DND-41 (cell line): ENCODE data around the gene DNM3.

ENCODE experiments used
- ATAC-seq: fragments of 200-7000 bp; cut with Tn5 transposase; 3 replicates; pipeline ENCODE4 v1.9.1; 2021; ENCODE audit warnings: low read depth; ENCODE audit not compliant: insufficient read depth
- DNase-seq: peaks from one replicate; pipeline ENCODE4 v3.0.0-alpha.2; 2020
- H2AFZ ChIP-seq: 2 replicates; pipeline ENCODE4 v1.6.0; 2012; ENCODE audit warnings: low read depth, low read length
- H3K27ac ChIP-seq: 2 replicates; pipeline ENCODE4 v1.5.1; 2012; ENCODE audit warnings: low read length, inconsistent platforms
- H3K27me3 ChIP-seq: fragments of 200-600 bp; sonication (generic); 2 replicates; pipeline ENCODE4 v1.6.0; 2012; ENCODE audit warnings: low read length, mild to moderate bottlenecking, inconsistent platforms; ENCODE audit not compliant: insufficient read depth, poor library complexity
- H3K36me3 ChIP-seq: 2 replicates; pipeline ENCODE4 v1.5.1; 2012; ENCODE audit warnings: low read length, inconsistent platforms; ENCODE audit not compliant: insufficient read depth
- H3K4me1 ChIP-seq: 2 replicates; pipeline ENCODE4 v1.5.1; 2012; ENCODE audit warnings: mild to moderate bottlenecking, low read length; ENCODE audit not compliant: insufficient read depth
- H3K4me2 ChIP-seq: 2 replicates; pipeline ENCODE4 v1.6.0; 2012; ENCODE audit warnings: mild to moderate bottlenecking, moderate library complexity, low read length, inconsistent platforms; ENCODE audit not compliant: insufficient read depth
- H3K4me3 ChIP-seq, 2 experiments: fragments of 200-600 bp in 1 of 2; shearing (Covaris generic) in 1 of 2; 2 replicates each; pipeline ENCODE4 v1.5.1; 2012 to 2016; ENCODE audit warnings: inconsistent platforms in 2 of 2, low read length in 2 of 2, mild to moderate bottlenecking in 2 of 2, low read depth in 1 of 2, moderate library complexity in 1 of 2
- H3K79me2 ChIP-seq: 2 replicates; pipeline ENCODE4 v1.6.0; 2012; ENCODE audit warnings: low read length, inconsistent platforms; ENCODE audit not compliant: insufficient read depth
- H3K9ac ChIP-seq: 2 replicates; pipeline ENCODE4 v1.6.0; 2012; ENCODE audit warnings: low read depth, mild to moderate bottlenecking, inconsistent platforms, low read length, moderate library complexity
- H3K9me3 ChIP-seq: 2 replicates; pipeline ENCODE4 v1.5.1; 2012; ENCODE audit warnings: low read length, moderate library complexity, mild to moderate bottlenecking, inconsistent platforms; ENCODE audit not compliant: insufficient read depth, severe bottlenecking
- H4K20me1 ChIP-seq: 2 replicates; pipeline ENCODE4 v1.6.0; 2012; ENCODE audit warnings: low read length; ENCODE audit not compliant: insufficient read depth
- EZH2 ChIP-seq: IDR thresholded peaks from 3 replicates; pipeline ENCODE4 v1.6.1; 2012; ENCODE audit warnings: borderline replicate concordance, low read depth, mild to moderate bottlenecking, moderate library complexity, low read length, inconsistent platforms; ENCODE audit not compliant: severe bottlenecking
- TF ChIP-seq, protein P1 (sequence below): IDR thresholded peaks from 2 replicates; pipeline ENCODE4 v1.5.1; 2012; ENCODE audit warnings: borderline replicate concordance, low read length, moderate library complexity, mild to moderate bottlenecking; ENCODE audit not compliant: poor library complexity, severe bottlenecking; ENCODE audit errors: extremely low read depth

Gene DNM3

DNA sequence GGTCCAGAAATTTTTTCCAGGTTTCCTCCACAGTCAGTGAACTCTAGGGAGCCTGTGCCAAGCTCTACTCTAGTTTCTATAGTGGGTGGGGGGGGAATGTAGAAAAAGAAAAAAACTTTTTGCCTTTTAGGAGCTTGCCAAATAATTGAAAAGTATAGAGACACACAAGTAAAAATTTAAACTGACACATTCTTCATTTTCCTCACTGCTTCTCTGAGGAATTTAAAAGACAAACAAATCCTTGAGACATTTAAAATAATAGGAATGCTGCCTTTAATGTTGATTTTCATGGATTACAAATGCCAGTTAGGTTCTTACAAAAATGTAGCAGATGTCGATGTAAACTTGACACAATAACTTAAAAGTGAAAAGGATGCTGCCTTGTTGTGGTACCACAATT is 241.9 kb downstream of the DNM3 start:
- ATAC-seq (no peak), DNase-seq (no peak)
- no peaks in the 10 kb centered on the region for H3K27me3 ChIP-seq
- no peaks in the 10 kb centered on the region for H4K20me1 ChIP-seq
- no peaks in the 10 kb centered on the region for H3K9me3 ChIP-seq
- no peak overlapping the region for H3K4me2 ChIP-seq
- TF ChIP-seq, protein P1, sequence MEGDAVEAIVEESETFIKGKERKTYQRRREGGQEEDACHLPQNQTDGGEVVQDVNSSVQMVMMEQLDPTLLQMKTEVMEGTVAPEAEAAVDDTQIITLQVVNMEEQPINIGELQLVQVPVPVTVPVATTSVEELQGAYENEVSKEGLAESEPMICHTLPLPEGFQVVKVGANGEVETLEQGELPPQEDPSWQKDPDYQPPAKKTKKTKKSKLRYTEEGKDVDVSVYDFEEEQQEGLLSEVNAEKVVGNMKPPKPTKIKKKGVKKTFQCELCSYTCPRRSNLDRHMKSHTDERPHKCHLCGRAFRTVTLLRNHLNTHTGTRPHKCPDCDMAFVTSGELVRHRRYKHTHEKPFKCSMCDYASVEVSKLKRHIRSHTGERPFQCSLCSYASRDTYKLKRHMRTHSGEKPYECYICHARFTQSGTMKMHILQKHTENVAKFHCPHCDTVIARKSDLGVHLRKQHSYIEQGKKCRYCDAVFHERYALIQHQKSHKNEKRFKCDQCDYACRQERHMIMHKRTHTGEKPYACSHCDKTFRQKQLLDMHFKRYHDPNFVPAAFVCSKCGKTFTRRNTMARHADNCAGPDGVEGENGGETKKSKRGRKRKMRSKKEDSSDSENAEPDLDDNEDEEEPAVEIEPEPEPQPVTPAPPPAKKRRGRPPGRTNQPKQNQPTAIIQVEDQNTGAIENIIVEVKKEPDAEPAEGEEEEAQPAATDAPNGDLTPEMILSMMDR = no peak
- TF ChIP-seq EZH2 = no peak
- H3K4me1 ChIP-seq = no peaks in the 10 kb centered on the region
- H3K79me2 ChIP-seq = no peaks in the 10 kb centered on the region
- H3K27ac ChIP-seq = no peak overlapping the region
- no peaks in the 10 kb centered on the region for H3K36me3 ChIP-seq
- no peak overlapping the region for H2AFZ ChIP-seq
- no peak overlapping the region for H3K9ac ChIP-seq
- no peak overlapping the region for H3K4me3 ChIP-seq

DNA sequence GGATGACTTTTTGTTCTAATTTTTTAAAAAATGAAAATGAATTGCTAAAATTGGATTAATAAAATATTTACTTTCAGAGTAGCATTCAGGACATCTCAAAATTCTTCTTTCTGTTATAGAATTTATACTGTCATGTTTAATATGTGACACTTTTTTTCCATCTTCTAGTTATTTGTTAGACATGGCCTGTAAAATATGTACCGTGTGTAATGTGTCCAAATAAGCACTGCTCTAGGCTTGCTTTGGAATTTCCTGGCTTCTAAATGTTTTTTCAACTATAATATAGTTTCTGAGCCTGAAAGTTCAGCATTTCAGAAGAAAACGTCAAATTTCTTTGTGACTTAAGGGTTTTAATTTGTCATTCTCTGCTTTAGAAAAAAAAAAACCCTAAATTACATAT is 243.6 kb downstream of the DNM3 start:
- H2AFZ ChIP-seq = no peak overlapping the region

DNA sequence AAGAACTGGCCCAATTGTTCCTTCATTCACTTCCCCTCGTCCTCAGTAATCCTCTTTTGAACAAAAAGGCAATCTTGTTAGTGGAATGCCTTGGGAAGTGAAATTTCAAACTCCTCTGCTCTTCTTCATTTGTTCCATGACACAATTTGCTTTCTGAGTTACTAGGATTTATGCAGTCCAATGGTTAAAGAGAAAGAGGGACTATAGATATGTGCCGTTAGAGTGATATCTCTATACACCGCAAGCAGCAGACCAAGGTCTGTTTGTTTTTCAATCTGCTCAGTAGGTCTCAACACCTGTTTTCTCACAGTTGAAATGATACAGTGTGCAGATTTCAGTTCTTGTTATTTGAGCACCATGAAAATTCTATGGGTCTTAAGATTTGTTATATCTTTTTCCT is 244.0 kb downstream of the DNM3 start:
- H3K4me2 ChIP-seq = no peak overlapping the region
- H3K36me3 ChIP-seq = no peaks in the 10 kb centered on the region
- no peak overlapping the region for H2AFZ ChIP-seq
- no peak overlapping the region for H3K27ac ChIP-seq
- DNase-seq (no peak), ATAC-seq (no peak)
- no peaks in the 10 kb centered on the region for H3K79me2 ChIP-seq
- no peaks in the 10 kb centered on the region for H3K9me3 ChIP-seq
- H3K4me1 ChIP-seq = no peaks in the 10 kb centered on the region
- no peak overlapping the region for H3K4me3 ChIP-seq
- H4K20me1 ChIP-seq = no peaks in the 10 kb centered on the region
- TF ChIP-seq, protein P1 = no peak
- no peak for TF ChIP-seq EZH2
- no peak overlapping the region for H3K9ac ChIP-seq
- no peaks in the 10 kb centered on the region for H3K27me3 ChIP-seq

More for the DNA sequence above, 243.6 kb downstream of the DNM3 start:
- Histone ChIP-seq H3K36me3 (no peaks in the 10 kb centered on the region), H3K9me3 (no peaks in the 10 kb centered on the region), H3K27me3 (no peaks in the 10 kb centered on the region), H3K4me2 (no peak overlapping the region), H3K9ac (no peak overlapping the region), H3K79me2 (no peaks in the 10 kb centered on the region), H3K4me1 (no peaks in the 10 kb centered on the region), H4K20me1 (no peaks in the 10 kb centered on the region), H3K27ac (no peak overlapping the region), H3K4me3 (no peak overlapping the region)
- no peak for ATAC-seq
- no peak for DNase-seq
- TF ChIP-seq, protein P1 = no peak
- TF ChIP-seq EZH2 = no peak

DNA sequence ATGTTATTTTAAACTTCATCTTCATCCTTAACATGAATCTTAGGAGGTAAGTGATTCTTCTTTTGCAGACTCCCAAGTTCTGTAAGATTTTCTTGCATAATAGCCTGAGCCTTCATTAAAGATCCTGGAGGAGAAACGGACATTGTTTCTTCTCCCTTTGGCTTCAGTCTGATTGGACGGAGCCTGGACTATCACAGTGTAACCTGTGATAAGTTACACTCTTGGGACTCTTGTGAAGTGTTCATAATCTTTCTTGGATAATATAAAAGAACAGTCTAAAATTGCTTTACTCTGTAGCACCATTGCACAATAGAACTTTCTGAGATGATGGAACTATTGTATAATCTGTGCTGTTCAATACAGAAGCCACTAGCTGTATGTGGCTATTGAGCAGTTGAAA is 244.8 kb downstream of the DNM3 start:
- Histone ChIP-seq H3K9ac (no peak overlapping the region), H3K27ac (no peak overlapping the region), H3K36me3 (no peaks in the 10 kb centered on the region), H3K79me2 (no peaks in the 10 kb centered on the region), H3K4me1 (no peaks in the 10 kb centered on the region), H3K4me2 (no peak overlapping the region), H3K27me3 (no peaks in the 10 kb centered on the region), H3K9me3 (no peaks in the 10 kb centered on the region), H2AFZ (no peak overlapping the region), H3K4me3 (no peak overlapping the region), H4K20me1 (no peaks in the 10 kb centered on the region)
- TF ChIP-seq EZH2 = no peak
- TF ChIP-seq, protein P1 = no peak
- ATAC-seq (no peak), DNase-seq (no peak)
